Measurements from ENCODE around the gene GET4. TPM values are rescaled to one million over a fixed set of nuclear protein-coding genes. Genes with fewer than 3 reads are reported as not detected.
A peak's percentile ranks its signal among the peaks of the same experiment; 100 is the strongest.

Gene GET4
- total RNA-seq, 1 donor from 2014 or later = 58.2 TPM

GRCh38 chr7:835485-836401, 40.6 kb upstream of the GET4 start:
- H3K27me3 Mint-ChIP-seq = no peaks in the 10 kb centered on the region
- TF ChIP-seq CTCF (IDR thresholded peaks at IDR 0.05; ENCODE audit: unreplicated experiment) = no peak
- peaks cover 17% of the 10 kb centered on the region for H3K36me3 Mint-ChIP-seq (ENCODE audit: insufficient read depth)
- peak overlapping the region; percentile 14 for H3K27ac Mint-ChIP-seq
- H3K4me3 Mint-ChIP-seq (ENCODE audit: low read depth) = no peak overlapping the region
- no peaks in the 10 kb centered on the region for H3K9me3 Mint-ChIP-seq (ENCODE audit: low read depth)
- no peak for DNase-seq (ENCODE audit: low spot score, unreplicated experiment)
- H3K4me1 Mint-ChIP-seq (ENCODE audit: low read depth) = peaks cover 13% of the 10 kb centered on the region

GRCh38 chr7:836429-836828, 39.9 kb upstream of the GET4 start:
- H3K36me3 Mint-ChIP-seq (ENCODE audit: insufficient read depth) = peaks cover 19% of the 10 kb centered on the region
- no peaks in the 10 kb centered on the region for H3K9me3 Mint-ChIP-seq (ENCODE audit: low read depth)
- TF ChIP-seq CTCF (IDR thresholded peaks at IDR 0.05; ENCODE audit: unreplicated experiment) = peak; percentile 44
- H3K27ac Mint-ChIP-seq = no peak overlapping the region
- peaks cover 10% of the 10 kb centered on the region for H3K4me1 Mint-ChIP-seq (ENCODE audit: low read depth)
- H3K27me3 Mint-ChIP-seq = no peaks in the 10 kb centered on the region
- no peak overlapping the region for H3K4me3 Mint-ChIP-seq (ENCODE audit: low read depth)
- no peak for DNase-seq (ENCODE audit: low spot score, unreplicated experiment)

GRCh38 chr7:837001-837400, 39.4 kb upstream of the GET4 start:
- H3K4me1 Mint-ChIP-seq (ENCODE audit: low read depth) = peaks cover 7% of the 10 kb centered on the region
- H3K9me3 Mint-ChIP-seq (ENCODE audit: low read depth) = no peaks in the 10 kb centered on the region
- no peak overlapping the region for H3K4me3 Mint-ChIP-seq (ENCODE audit: low read depth)
- no peak for TF ChIP-seq CTCF (IDR thresholded peaks at IDR 0.05; ENCODE audit: unreplicated experiment)
- peaks cover 20% of the 10 kb centered on the region for H3K36me3 Mint-ChIP-seq (ENCODE audit: insufficient read depth)
- H3K27ac Mint-ChIP-seq = peak overlapping the region; percentile 29
- DNase-seq (ENCODE audit: low spot score, unreplicated experiment) = no peak
- no peaks in the 10 kb centered on the region for H3K27me3 Mint-ChIP-seq

- TF ChIP-seq CTCF (IDR thresholded peaks at IDR 0.05; ENCODE audit: unreplicated experiment) = no peak
Observed at GRCh38 chr7:840001-840600, 36.3 kb upstream of the GET4 start.

GRCh38 chr7:841943-842342, 34.4 kb upstream of the GET4 start:
- Mint-ChIP-seq H3K4me3 (ENCODE audit: low read depth) (no peak overlapping the region), H3K27ac (no peak overlapping the region), H3K36me3 (ENCODE audit: insufficient read depth) (peaks cover 36% of the 10 kb centered on the region), H3K27me3 (no peaks in the 10 kb centered on the region), H3K9me3 (ENCODE audit: low read depth) (no peaks in the 10 kb centered on the region), H3K4me1 (ENCODE audit: low read depth) (no peaks in the 10 kb centered on the region)
- DNase-seq (ENCODE audit: low spot score, unreplicated experiment) = no peak
- no peak for TF ChIP-seq CTCF (IDR thresholded peaks at IDR 0.05; ENCODE audit: unreplicated experiment)

More at GRCh38 chr7:840001-840600, 36.3 kb upstream of the GET4 start:
- H3K36me3 Mint-ChIP-seq (ENCODE audit: insufficient read depth) = peaks cover 31% of the 10 kb centered on the region
- no peak for DNase-seq (ENCODE audit: low spot score, unreplicated experiment)
- H3K4me1 Mint-ChIP-seq (ENCODE audit: low read depth) = peaks cover 1% of the 10 kb centered on the region
- no peak overlapping the region for H3K27ac Mint-ChIP-seq
- no peaks in the 10 kb centered on the region for H3K9me3 Mint-ChIP-seq (ENCODE audit: low read depth)
- H3K4me3 Mint-ChIP-seq (ENCODE audit: low read depth) = no peak overlapping the region
- no peaks in the 10 kb centered on the region for H3K27me3 Mint-ChIP-seq
